Activated CD8-positive, alpha-beta memory T cell treated with anti-CD3 and anti-CD28 coated beads, Interleukin-2, amount 50 U/mL, for 24 hours (primary cell): ENCODE measurements around the gene C17orf100.
"Not testable (repeated sequence)": the region's sequence is repeated elsewhere in the genome, so short reads cannot be mapped to it uniquely, and the experiment has no call there.

Experiments
- DNase-seq: peaks from one replicate; pipeline ENCODE4 v3.0.0-alpha.2; 2020; ENCODE audit errors: extremely low read depth

The C17orf100 gene

GRCh38 chr17:6691958-6692357 lies 40.4 kb downstream of the C17orf100 start:
- not testable (repeated sequence) for DNase-seq

GRCh38 chr17:6695051-6695450 lies 43.5 kb downstream of the C17orf100 start:
- no peak for DNase-seq

GRCh38 chr17:6695565-6695964 lies 44.0 kb downstream of the C17orf100 start:
- DNase-seq, result no peak

- no peak for DNase-seq
Observed at GRCh38 chr17:6696906-6697305, 45.3 kb downstream of the C17orf100 start.

GRCh38 chr17:6698004-6698403 lies 46.4 kb downstream of the C17orf100 start:
- DNase-seq, result no peak

GRCh38 chr17:6699997-6700947 lies 48.7 kb downstream of the C17orf100 start:
- no peak for DNase-seq

- DNase-seq, result no peak
Observed at GRCh38 chr17:6700948-6701307, 49.4 kb downstream of the C17orf100 start.

- no peak for DNase-seq
Observed at GRCh38 chr17:6701719-6702118, 50.2 kb downstream of the C17orf100 start.

- DNase-seq, result no peak
Observed at GRCh38 chr17:6702567-6703215, 51.1 kb downstream of the C17orf100 start.
